NCI-H187 (cell line): ENCODE results near the gene RAB22A.
"Not testable (repeated sequence)": the region's sequence is repeated elsewhere in the genome, so short reads cannot be mapped to it uniquely, and the experiment has no call there.

Source experiments
- DNase-seq, 2 experiments: peaks; one replicate each; lab custom pipeline; 2025; lab: John Stamatoyannopoulos, UW

RAB22A gene

GRCh38 chr20:58414786-58415185 is 105.3 kb downstream of the RAB22A start:
- DNase-seq, result not testable (repeated sequence)

- DNase-seq, result no peak
These were observed 106.5 kb downstream of the RAB22A start for GRCh38 chr20:58416057-58416456.

GRCh38 chr20:58416835-58417234 is 107.3 kb downstream of the RAB22A start:
- DNase-seq, result no peak
